HG03439 (cell line): Measurements from ENCODE around the gene ZBTB25.

Experiments
- ATAC-seq: cut with Tn5 transposase; IDR thresholded peaks from one replicate; pipeline ENCODE4 v1.9.1; 2021; ENCODE audit warnings: mild to moderate bottlenecking, moderate library complexity; ENCODE audit not compliant: unreplicated experiment

The ZBTB25 gene

DNA sequence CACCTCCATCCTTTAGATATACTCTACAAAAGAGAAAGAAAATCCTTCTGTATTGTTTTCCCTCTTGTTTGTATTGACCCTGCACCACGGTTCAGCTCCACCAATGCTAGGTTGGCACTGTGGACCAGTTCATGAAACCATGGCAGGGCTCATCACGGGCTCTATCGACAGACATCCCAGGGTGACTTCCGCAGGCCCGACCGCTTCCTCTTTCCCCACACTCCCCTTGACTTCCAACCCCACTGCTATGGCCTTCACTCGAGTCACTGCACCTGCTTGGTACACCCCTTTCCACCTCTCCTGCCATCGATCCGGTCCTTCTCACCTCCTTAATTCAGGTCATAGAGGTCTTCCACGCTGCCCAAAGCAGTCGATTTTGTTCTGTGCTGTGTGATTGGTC is 59.5 kb downstream of the ZBTB25 start:
- no peak for ATAC-seq

DNA sequence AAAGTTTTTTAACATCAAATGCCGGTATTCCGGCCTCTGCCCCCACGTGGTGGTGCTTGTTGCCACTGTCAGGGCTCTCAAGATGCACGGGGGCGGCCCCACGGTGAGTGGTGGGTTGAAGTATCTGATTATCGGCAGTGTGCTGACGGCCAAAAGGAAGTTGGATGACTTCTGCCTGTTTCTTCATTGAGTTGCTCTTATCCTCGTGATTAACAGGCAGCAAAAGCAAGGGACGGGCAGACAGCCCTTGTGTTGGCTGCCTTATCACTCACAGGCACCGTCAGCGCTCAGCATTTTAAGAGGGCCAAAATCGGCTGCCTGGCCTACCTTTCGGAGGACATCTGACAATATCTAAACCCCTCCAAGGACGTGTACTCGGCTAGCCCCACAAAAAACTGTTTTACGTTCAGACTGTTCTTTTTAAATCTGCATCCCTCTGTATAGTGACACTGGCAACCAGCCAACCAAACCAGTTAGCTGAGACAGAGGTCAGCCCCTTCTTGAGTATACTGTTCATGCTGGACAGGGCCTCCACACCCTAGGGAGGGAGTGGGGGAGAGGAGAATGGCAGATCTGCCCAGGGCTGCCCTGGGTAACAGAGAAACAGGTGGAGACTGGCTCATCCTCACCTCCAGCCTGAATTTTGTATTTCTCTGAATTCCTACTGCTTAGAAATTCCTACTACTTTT is 61.2 kb downstream of the ZBTB25 start:
- no peak for ATAC-seq

DNA sequence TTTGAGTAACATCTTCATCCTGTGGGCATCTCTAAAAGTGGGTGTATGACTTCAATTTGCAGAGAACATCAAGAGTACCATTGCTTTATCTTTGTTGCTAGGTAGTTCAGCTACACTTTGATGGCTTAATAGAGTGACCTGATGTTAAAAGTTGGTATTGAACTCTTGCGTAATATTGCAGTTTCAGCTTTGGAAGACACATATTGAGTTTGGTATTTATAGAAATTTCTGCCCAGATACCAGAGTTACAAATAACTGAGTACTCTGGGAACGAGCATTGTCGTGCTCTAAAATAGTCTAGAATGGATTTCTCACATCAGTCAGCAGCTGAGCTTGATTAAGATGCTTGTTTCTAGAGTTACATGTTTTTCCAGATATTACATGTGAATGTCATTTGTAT is 63.1 kb downstream of the ZBTB25 start:
- ATAC-seq: no peak

DNA sequence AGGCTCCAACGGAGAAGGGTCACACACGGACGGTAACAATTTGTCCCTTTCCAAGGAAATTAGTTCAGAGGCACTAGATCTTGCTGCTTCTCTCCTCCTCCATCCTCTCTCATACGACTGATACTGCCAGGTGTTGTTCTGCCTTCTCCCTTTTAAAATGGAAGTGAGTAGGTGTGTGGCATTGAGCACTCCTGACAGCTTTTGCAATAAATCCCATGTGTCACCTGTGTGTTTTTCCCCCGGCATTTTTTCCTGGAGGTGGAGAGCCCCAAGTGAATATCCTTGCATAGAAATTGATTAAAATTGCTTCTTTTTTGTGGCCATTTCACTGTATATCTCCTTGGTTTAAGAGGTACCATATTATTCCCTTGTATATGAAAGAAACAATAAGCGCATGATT is 64.5 kb downstream of the ZBTB25 start:
- no peak for ATAC-seq

- no peak for ATAC-seq
These were observed 65.3 kb downstream of the ZBTB25 start for GRCh38 chr14:64438181-64438841.

DNA sequence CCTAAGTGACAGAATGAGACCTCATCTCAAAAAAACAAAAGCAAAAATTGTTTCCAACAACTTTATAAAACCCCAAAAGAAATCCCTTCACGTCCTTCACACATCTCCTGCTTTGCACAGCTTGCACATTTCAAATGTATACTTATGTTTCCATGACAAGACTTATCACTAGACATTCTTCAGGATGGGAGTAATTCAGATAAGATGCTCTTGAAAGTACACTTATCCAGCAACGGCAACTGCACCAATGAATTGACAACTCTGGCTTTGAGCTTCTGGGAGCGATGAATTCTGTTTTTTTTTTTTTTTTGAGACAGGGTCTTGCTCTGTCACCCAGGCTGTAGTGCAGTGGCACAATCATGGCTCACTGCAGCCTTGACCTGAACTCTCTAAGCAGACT is 69.1 kb downstream of the ZBTB25 start:
- ATAC-seq: no peak

GRCh38 chr14:64423987-64424386 is 79.7 kb downstream of the ZBTB25 start:
- ATAC-seq: no peak

GRCh38 chr14:64422756-64423155 is 80.9 kb downstream of the ZBTB25 start:
- peak; percentile 76 for ATAC-seq

DNA sequence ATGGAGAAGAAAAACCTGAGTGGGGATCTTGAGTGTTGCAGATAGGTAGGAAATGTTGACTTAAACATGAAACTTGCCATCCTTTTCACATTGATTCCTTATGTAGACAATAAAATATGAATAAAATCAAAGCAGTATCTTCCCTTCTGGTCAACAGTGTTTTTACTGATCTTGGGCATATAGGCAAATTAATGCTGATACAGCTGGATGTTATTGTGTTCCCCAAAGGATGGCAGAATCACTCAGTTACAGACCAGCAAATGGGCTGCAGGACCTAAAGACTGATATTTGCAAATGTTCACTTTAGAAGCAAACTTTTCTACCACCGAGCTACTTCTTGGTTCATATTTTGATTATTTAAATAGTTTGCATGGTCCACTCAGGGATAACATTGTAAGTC is 81.6 kb downstream of the ZBTB25 start:
- no peak for ATAC-seq

- no peak for ATAC-seq
These were observed 82.5 kb downstream of the ZBTB25 start for GRCh38 chr14:64421166-64421565.

GRCh38 chr14:64419003-64419402 is 84.6 kb downstream of the ZBTB25 start:
- ATAC-seq: no peak

DNA sequence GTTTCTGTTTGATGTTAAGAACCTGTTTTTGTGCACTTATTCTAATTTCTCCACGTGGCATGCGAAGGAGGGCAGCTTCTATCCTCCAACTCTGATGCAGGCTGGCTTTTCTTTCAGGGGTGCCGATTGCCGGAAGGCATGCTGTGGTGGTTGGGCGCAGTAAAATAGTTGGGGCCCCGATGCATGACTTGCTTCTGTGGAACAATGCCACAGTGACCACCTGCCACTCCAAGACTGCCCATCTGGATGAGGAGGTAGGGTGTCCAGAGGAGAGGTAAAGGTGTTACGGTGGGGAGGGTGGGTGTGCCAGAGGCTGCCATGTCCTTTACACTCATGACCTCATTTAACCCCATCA is 85.9 kb downstream of the ZBTB25 start:
- no peak for ATAC-seq

- no peak for ATAC-seq
These were observed 86.4 kb downstream of the ZBTB25 start for GRCh38 chr14:64417055-64417770.

- no peak for ATAC-seq
These were observed 87.2 kb downstream of the ZBTB25 start for GRCh38 chr14:64416348-64416932.

DNA sequence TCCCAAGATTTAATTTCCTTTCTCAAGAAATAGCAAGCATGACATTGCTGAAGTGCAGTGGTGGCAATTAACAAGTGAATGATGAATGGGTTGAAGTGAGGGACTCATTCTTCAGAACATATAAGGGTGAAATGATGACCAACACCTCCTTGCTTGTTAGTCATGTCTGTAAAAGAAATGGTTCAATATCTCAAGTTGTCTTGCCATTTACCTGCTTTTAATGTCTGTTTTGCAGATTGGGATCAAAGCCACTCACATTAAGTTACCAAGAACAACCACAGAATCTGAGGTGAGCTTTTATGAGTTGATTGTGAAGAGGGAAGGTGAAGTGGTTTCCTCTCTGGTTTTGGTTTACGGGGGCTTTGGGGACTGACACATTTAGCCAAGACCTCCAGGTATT is 91.4 kb downstream of the ZBTB25 start:
- no peak for ATAC-seq

DNA sequence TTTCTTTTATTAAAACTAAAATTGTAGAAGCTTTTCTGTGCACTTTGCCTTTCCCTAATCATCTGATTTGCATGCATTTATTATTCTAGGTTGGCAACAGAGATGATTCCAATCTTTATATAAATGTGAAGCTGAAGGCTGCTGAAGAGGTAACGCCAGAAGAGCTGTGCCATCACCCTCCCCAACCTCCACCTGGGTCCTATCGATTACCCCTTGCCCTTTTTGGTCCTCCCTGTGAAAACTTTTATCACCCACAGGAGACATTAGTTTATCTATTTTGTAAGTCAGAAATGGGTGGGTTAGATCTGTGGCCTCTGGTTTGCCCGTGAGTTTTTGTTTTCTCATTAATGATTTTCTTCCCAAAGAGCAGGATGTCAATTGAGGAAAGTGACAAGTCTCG is 92.6 kb downstream of the ZBTB25 start:
- ATAC-seq: no peak

DNA sequence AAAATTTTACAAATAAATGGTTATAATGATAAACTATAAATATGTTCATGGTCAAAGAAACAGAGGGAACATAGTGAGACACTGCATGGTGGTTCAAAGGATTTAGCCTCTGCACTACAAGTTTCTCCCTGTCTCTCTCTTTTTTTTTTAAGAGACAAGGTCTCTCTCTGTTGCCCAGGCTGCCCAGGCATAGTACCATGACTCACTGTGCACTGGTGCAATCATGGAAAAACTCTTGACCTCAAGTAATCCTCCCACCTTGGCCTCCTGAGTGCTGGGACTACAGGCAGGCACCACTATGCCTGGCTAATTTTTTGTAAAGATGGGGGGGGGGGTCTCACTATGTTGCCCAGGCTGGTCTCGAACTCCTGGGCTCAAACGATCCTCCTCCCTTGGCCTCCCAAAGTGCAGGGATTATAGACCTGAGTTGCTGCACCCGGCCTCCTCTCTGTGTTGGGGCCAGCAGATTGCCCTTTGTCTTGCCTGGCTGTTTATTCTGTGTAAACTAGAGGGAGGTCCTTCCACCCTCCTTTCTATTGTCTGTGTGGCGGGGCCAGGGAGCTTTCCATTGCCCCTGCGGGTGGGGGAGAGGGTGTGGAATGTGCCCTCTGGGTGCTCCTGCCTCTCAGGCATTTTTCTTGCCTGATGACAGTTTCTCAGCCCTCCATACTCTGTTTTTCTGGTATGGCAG is 93.4 kb downstream of the ZBTB25 start:
- no peak for ATAC-seq

DNA sequence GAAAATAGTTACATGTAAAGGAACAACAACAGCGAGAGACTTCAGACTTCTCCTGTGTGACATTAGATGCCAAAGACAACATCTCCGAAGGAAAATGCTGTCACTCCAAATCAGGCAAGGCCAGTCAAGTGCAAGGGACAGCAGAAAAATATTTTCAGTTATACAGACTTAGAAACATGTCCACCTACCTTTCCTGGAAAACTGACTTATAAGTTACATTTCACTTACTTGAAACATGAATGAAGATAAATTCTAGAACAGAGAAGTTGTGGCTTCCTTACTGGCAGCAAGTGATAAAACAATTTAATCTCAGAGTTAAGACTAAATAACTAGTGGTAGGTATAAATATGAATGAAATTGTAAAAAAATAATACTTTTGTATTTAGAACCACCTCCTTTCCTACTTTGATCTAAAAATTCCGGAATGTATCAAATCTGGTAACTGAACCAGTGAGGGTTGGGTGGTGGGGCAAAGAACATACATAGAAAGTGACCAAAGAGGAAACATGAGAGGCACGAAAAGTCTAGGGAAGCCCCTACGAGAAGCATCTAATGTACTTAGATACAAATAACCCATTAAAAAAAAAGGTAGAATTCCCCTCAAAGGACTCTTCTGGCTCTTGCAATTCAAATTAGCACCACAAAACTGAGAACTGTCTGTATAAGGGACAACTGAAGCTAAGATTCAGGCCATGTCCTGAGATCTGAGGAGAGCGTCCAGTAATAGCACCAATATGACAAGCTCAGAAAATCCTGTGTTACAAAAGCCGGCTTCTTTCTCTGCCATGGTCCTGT is 94.3 kb downstream of the ZBTB25 start:
- peak; percentile 41 for ATAC-seq

DNA sequence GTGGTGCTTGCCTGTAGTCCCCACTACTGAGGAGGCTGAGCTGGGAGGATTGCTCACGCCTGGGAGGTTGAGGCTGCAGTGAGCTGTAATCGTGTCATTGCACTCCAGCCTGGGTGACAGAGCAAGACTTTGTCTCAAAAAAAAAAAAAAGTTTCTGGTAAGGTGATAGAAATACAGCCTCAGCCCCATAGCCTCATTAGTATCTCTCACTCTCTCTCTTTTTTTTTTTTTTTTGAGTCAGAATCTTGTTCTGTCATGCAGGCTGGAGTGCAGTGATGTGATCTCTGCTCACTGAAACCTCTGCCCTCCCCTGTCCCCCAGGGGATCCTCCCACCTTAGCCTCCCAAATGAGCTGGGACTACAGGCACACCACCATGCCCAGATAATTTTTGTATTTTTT is 96.3 kb downstream of the ZBTB25 start:
- peak; percentile 64 for ATAC-seq

DNA sequence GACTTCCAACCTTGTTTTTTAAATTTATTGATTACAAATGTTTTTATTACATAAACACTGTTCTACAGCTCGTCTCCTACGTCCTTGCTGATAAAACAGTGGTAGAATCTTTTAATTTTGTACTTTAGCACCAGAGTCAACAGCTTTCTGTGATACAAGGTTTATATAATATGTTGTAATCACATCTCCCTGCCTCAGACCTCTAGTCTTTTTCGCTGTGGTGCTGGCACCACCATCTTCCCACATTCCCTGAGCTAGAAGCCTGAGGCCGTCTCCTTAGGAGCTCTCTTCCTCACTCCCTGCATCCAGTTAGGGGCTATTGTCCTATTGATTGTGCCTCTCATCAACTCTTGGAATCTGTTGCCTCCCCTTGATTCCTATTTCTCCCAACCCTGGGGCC is 98.3 kb downstream of the ZBTB25 start:
- ATAC-seq: no peak

GRCh38 chr14:64401949-64402348 is 101.7 kb downstream of the ZBTB25 start:
- no peak for ATAC-seq
